Lower leg skin (tissue), 3 donors: Measurements from ENCODE around the gene HPN.

ENCODE experiments used
- CTCF ChIP-seq, 3 donors: fragments of 450-650 bp; IDR thresholded peaks; one replicate each; pipeline ENCODE4 v1.5.1; 2016; ENCODE audit warnings: antibody characterized with exemption in 3 of 3, mild to moderate bottlenecking in 3 of 3, moderate library complexity in 2 of 3
- POLR2A ChIP-seq, 2 donors: fragments of 450-650 bp; IDR thresholded peaks; one replicate each; pipeline ENCODE4 v1.6.1; 2016 to 2017; ENCODE audit warnings: antibody characterized with exemption in 2 of 2, mild to moderate bottlenecking in 1 of 2, moderate library complexity in 1 of 2

- TF ChIP-seq CTCF (IDR thresholded peaks at IDR 0.05) (no peak), POLR2A (IDR thresholded peaks at IDR 0.05) (no peak)
Observed at GRCh38 chr19:35058370-35058769, 16.8 kb downstream of the HPN start.
